Thyroid gland (tissue), 4 donors: ENCODE results near the gene FOXN3.

ENCODE experiments used
- POLR2A ChIP-seq, 2 donors: fragments of 450-650 bp; IDR thresholded peaks; one replicate each; pipeline ENCODE4 v1.6.1; 2017; ENCODE audit warnings: antibody characterized with exemption in 2 of 2, mild to moderate bottlenecking in 2 of 2, moderate library complexity in 1 of 2
- TF ChIP-seq, protein P1 (sequence below), 6 experiments: fragments of 200-600 bp in 3 of 6; fragments of 450-650 bp in 3 of 6; sonication (generic) in 3 of 6; IDR thresholded peaks; one replicate each; pipeline ENCODE4 v1.5.1; 2016 to 2019; ENCODE audit warnings: antibody characterized with exemption in 6 of 6, mild to moderate bottlenecking in 2 of 6, inconsistent platforms in 1 of 6, moderate library complexity in 1 of 6

- TF ChIP-seq, protein P1, sequence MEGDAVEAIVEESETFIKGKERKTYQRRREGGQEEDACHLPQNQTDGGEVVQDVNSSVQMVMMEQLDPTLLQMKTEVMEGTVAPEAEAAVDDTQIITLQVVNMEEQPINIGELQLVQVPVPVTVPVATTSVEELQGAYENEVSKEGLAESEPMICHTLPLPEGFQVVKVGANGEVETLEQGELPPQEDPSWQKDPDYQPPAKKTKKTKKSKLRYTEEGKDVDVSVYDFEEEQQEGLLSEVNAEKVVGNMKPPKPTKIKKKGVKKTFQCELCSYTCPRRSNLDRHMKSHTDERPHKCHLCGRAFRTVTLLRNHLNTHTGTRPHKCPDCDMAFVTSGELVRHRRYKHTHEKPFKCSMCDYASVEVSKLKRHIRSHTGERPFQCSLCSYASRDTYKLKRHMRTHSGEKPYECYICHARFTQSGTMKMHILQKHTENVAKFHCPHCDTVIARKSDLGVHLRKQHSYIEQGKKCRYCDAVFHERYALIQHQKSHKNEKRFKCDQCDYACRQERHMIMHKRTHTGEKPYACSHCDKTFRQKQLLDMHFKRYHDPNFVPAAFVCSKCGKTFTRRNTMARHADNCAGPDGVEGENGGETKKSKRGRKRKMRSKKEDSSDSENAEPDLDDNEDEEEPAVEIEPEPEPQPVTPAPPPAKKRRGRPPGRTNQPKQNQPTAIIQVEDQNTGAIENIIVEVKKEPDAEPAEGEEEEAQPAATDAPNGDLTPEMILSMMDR (IDR thresholded peaks at IDR 0.05) = no peak
- TF ChIP-seq POLR2A (IDR thresholded peaks at IDR 0.05) = no peak
These were observed 102.8 kb downstream of the FOXN3 start for GRCh38 chr14:89314274-89314673.
